Dendritic cell treated with granulocyte-macrophage colony-stimulating factor and Interleukin-4, amounts not matched to agents 40 ng/mL and 50 ng/mL, for 4 days (primary cell): ENCODE results near the gene C14orf132.

Source experiments
- H3K27ac Mint-ChIP-seq: one replicate; pipeline ENCODE4 v1.8.0; 2022; ENCODE audit warnings: mild to moderate bottlenecking, mixed read lengths
- H3K27me3 Mint-ChIP-seq: one replicate; pipeline ENCODE4 v1.8.0; 2022; ENCODE audit warnings: mild to moderate bottlenecking, mixed read lengths
- H3K36me3 Mint-ChIP-seq: one replicate; pipeline ENCODE4 v1.8.0; 2022; ENCODE audit warnings: low read depth, mixed read lengths
- H3K4me1 Mint-ChIP-seq: one replicate; pipeline ENCODE4 v1.8.0; 2022; ENCODE audit warnings: low read depth, mixed read lengths
- H3K4me3 Mint-ChIP-seq: one replicate; pipeline ENCODE4 v1.8.0; 2022; ENCODE audit warnings: mild to moderate bottlenecking, moderate library complexity, mixed read lengths
- H3K9me3 Mint-ChIP-seq: one replicate; pipeline ENCODE4 v1.8.0; 2022; ENCODE audit warnings: mixed read lengths
- intact Hi-C: fragments of 100-400 bp; cut with micrococcal nuclease; formaldehyde crosslinking; loops from one replicate; pipeline ENCODE4 v1.15.0; 2022

C14orf132 gene

GRCh38 chr14:96051642-96052540 lies 12.7 kb downstream of the C14orf132 start:
- no peaks in the 10 kb centered on the region for H3K36me3 Mint-ChIP-seq
- no peak overlapping the region for H3K27ac Mint-ChIP-seq
- H3K27me3 Mint-ChIP-seq, result peaks cover 2% of the 10 kb centered on the region
- H3K4me1 Mint-ChIP-seq, result no peaks in the 10 kb centered on the region
- no peaks in the 10 kb centered on the region for H3K9me3 Mint-ChIP-seq
- H3K4me3 Mint-ChIP-seq, result no peak overlapping the region
- intact Hi-C loops, result no loop called here

DNA sequence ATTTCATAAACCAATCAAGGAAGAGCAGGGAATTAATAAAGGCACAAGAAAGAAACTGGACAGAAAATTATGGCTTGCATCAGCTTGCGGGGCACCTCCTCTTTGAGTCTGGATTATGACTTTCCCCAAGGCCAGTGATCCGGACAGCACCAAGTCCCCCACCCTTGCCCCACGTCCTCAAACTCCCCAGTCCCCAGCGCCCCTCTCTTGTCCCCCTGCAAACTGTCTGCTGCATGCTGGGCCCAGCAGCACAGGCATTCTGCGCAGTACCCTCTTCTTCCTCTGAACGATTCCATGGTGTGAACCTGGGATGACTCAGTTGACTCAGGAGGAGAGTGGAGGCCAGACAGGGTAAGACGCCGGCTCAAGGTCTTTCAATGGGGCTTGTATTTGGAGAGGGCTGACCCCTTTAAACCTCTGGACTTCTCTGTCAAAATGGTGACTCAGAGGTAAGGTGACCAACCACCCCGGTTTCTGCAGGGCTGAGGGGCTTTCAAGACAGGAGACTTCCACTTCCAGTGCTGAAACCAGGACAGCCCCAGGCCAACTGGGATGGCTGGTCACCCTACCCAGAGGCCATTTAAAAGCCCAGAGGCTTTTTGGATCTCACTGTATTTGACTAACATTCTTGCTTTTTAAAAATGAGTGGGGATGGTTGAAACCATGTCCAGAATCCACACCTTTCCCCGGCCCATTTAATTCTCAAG lies 13.5 kb downstream of the C14orf132 start:
- intact Hi-C loops, result no loop called here
- Mint-ChIP-seq H3K4me1 (no peaks in the 10 kb centered on the region), H3K27me3 (peaks cover 2% of the 10 kb centered on the region), H3K9me3 (no peaks in the 10 kb centered on the region), H3K4me3 (no peak overlapping the region), H3K36me3 (no peaks in the 10 kb centered on the region), H3K27ac (no peak overlapping the region)

- Mint-ChIP-seq H3K36me3 (no peaks in the 10 kb centered on the region), H3K27ac (no peak overlapping the region), H3K4me3 (no peak overlapping the region), H3K4me1 (no peaks in the 10 kb centered on the region), H3K27me3 (peaks cover 2% of the 10 kb centered on the region), H3K9me3 (no peaks in the 10 kb centered on the region)
- intact Hi-C loops, result no loop called here
Observed at GRCh38 chr14:96053248-96053599, 14.1 kb downstream of the C14orf132 start.

- intact Hi-C loops, result no loop called here
- Mint-ChIP-seq H3K27me3 (peaks cover 2% of the 10 kb centered on the region), H3K27ac (no peak overlapping the region), H3K4me3 (no peak overlapping the region), H3K9me3 (no peaks in the 10 kb centered on the region), H3K36me3 (no peaks in the 10 kb centered on the region), H3K4me1 (no peaks in the 10 kb centered on the region)
Observed at GRCh38 chr14:96053600-96054381, 14.6 kb downstream of the C14orf132 start.

GRCh38 chr14:96054661-96055060 lies 15.5 kb downstream of the C14orf132 start:
- Mint-ChIP-seq H3K27me3 (peaks cover 2% of the 10 kb centered on the region), H3K4me3 (no peak overlapping the region), H3K36me3 (no peaks in the 10 kb centered on the region), H3K4me1 (no peaks in the 10 kb centered on the region), H3K9me3 (no peaks in the 10 kb centered on the region), H3K27ac (no peak overlapping the region)
- intact Hi-C loops, result no loop called here

GRCh38 chr14:96055065-96055752 lies 16.0 kb downstream of the C14orf132 start:
- intact Hi-C loops, result no loop called here
- Mint-ChIP-seq H3K36me3 (no peaks in the 10 kb centered on the region), H3K4me1 (no peaks in the 10 kb centered on the region), H3K27me3 (peaks cover 2% of the 10 kb centered on the region), H3K27ac (no peak overlapping the region), H3K4me3 (no peak overlapping the region), H3K9me3 (no peaks in the 10 kb centered on the region)

GRCh38 chr14:96055753-96056508 lies 16.8 kb downstream of the C14orf132 start:
- Mint-ChIP-seq H3K9me3 (no peaks in the 10 kb centered on the region), H3K4me3 (no peak overlapping the region), H3K4me1 (no peaks in the 10 kb centered on the region), H3K27ac (no peak overlapping the region), H3K36me3 (no peaks in the 10 kb centered on the region), H3K27me3 (no peaks in the 10 kb centered on the region)
- intact Hi-C loops, result no loop called here

DNA sequence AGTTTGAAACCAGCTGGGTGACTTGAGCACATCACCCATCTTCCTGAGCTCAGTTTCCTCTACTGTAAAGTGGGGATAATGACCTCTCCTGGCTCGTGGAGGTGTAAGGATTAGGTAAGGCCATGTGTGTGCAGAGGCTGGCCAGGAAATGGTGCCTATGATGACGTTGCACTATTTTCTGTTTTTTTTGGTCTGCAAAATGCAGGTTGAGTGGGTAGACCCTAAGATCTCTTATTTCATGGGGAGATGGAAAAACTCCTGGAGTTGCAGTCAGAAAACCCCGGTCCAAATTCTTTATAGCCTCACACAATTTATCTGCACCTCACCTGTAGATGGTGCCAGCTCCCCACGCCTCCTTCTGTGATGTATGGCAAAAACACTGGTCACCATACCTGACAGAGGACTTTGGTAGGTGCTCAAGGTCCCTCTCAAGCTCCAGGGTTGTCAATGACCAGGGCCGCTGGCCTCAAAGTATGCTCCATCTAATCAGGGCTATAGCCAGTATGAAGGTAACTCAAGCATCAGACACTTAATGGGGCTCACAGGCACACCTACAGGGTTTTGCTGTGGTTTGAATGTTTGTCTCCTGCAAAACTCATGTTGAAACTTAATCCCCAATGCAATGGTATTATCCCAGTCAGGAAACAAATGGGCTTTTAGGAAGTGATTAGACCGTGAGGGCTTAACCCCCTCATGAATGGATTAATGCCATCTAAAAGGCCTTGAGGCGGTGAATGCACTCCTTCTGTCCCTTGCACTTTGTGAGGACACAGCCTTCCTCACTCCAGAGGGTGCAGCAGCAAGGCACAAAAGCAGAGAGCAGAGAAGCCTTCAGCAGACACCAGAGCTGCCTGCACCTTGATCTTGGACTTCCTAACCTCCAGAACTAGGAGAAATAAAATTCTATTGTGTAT lies 17.6 kb downstream of the C14orf132 start:
- intact Hi-C loops, result no loop called here
- Mint-ChIP-seq H3K4me1 (no peaks in the 10 kb centered on the region), H3K9me3 (no peaks in the 10 kb centered on the region), H3K36me3 (no peaks in the 10 kb centered on the region), H3K27me3 (no peaks in the 10 kb centered on the region), H3K4me3 (no peak overlapping the region), H3K27ac (no peak overlapping the region)

- Mint-ChIP-seq H3K27ac (no peak overlapping the region), H3K4me1 (no peaks in the 10 kb centered on the region), H3K27me3 (no peaks in the 10 kb centered on the region), H3K4me3 (no peak overlapping the region), H3K9me3 (no peaks in the 10 kb centered on the region), H3K36me3 (no peaks in the 10 kb centered on the region)
- intact Hi-C loops, result no loop called here
Observed at GRCh38 chr14:96057738-96058137, 18.6 kb downstream of the C14orf132 start.

GRCh38 chr14:96058576-96059200 lies 19.5 kb downstream of the C14orf132 start:
- Mint-ChIP-seq H3K9me3 (no peaks in the 10 kb centered on the region), H3K4me1 (no peaks in the 10 kb centered on the region), H3K4me3 (no peak overlapping the region), H3K27ac (no peak overlapping the region), H3K36me3 (no peaks in the 10 kb centered on the region), H3K27me3 (no peaks in the 10 kb centered on the region)
- intact Hi-C loops, result no loop called here

DNA sequence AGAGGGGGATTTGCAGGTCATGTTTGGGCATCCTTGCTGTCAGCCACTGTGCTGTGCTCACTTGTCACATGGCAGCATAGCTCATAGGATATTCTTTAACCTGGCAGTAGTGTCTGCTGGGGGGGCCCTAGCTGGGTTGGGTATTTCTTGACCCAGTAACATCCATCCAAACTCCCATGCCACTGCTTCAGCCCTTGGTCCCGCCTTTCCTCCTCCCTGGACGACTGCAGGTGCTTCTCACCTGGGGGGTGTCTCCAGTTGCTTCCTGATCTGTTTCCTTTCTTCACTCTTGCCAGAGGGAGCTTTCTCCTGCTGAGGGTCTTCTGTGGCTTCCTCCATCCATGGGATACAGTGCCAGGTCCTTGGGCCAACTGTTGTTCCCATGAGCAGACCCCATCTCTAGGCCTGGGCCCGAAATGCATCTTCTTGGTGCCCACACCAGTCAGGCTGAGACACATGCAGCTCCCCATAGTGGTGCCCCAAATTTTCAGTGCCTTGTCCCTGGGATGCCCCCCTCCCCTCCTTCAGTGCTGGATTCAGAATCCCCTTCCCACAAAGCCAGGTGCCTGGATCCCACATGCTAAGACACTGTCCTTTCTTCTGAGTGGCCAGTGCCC lies 20.5 kb downstream of the C14orf132 start:
- Mint-ChIP-seq H3K4me1 (no peaks in the 10 kb centered on the region), H3K27ac (no peak overlapping the region), H3K36me3 (no peaks in the 10 kb centered on the region), H3K4me3 (no peak overlapping the region), H3K27me3 (no peaks in the 10 kb centered on the region), H3K9me3 (no peaks in the 10 kb centered on the region)
- intact Hi-C loops, result no loop called here
